K562 (cell line): ENCODE measurements around the gene METAP1D. TPM values are rescaled to one million over a fixed set of nuclear protein-coding genes. Genes with fewer than 3 reads are reported as not detected.
A peak's percentile ranks its signal among the peaks of the same experiment; 100 is the strongest.

Source experiments
- BRF2 ChIP-seq: IDR thresholded peaks from 3 replicates; pipeline ENCODE4 v1.6.1; 2011; ENCODE audit warnings: borderline replicate concordance, mild to moderate bottlenecking; ENCODE audit not compliant: insufficient read length, insufficient read depth
- CBX3 ChIP-seq, 2 experiments: IDR thresholded peaks; 1 replicate in 1 of 2; 2 replicates in 1 of 2; pipeline ENCODE4 v1.6.1; 2012; ENCODE audit warnings: inconsistent platforms in 2 of 2, low read length in 2 of 2, borderline replicate concordance in 1 of 2, control low read depth in 1 of 2
- CREB3L1 ChIP-seq: fragments of 450-650 bp; IDR thresholded peaks from 2 replicates; pipeline ENCODE4 v1.6.1; 2014; ENCODE audit warnings: low read depth, mild to moderate bottlenecking, moderate library complexity, borderline replicate concordance
- CTCF ChIP-seq, 3 experiments: IDR thresholded peaks in 2 of 3; conservative IDR thresholded peaks in 1 of 3; 2 replicates each; pipeline ENCODE4 v1.5.1; 2011 to 2012; ENCODE audit warnings: low read length in 3 of 3, mild to moderate bottlenecking in 3 of 3, control low read depth in 2 of 3, improper control_type of control experiment in 1 of 3, inconsistent platforms in 1 of 3, low read depth in 1 of 3, mixed read lengths in 1 of 3, moderate library complexity in 1 of 3; ENCODE audit not compliant: insufficient read depth in 2 of 3
- CXXC5 ChIP-seq: fragments of 250-450 bp; sonication (Bioruptor Pico); IDR thresholded peaks from 2 replicates; pipeline ENCODE4 v1.8.0; 2022; ENCODE audit warnings: inconsistent platforms, mild to moderate bottlenecking, moderate library complexity
- DMBX1 ChIP-seq: fragments of 250-450 bp; sonication (Bioruptor Pico); IDR thresholded peaks from 2 replicates; pipeline ENCODE4 v1.8.0; 2022; ENCODE audit warnings: inconsistent platforms, mild to moderate bottlenecking, moderate library complexity, borderline replicate concordance
- HDAC2 ChIP-seq: fragments of 450-650 bp; IDR thresholded peaks from 2 replicates; pipeline ENCODE4 v1.6.1; 2016; ENCODE audit warnings: mild to moderate bottlenecking
- MTA2 ChIP-seq: fragments of 450-650 bp; IDR thresholded peaks from 2 replicates; pipeline ENCODE4 v1.6.1; 2016; ENCODE audit warnings: low read depth
- PKNOX1 ChIP-seq: fragments of 450-650 bp; IDR thresholded peaks from 2 replicates; pipeline ENCODE4 v1.6.1; 2016
- RAD21 ChIP-seq, 2 experiments: fragments of 250-450 bp in 1 of 2; fragments of 450-650 bp in 1 of 2; sonication (Bioruptor Pico) in 1 of 2; formaldehyde crosslinking in 1 of 2; IDR thresholded peaks in 1 of 2; conservative IDR thresholded peaks in 1 of 2; 2 replicates each; pipeline versions ENCODE4 v1.4.0 to v1.8.0; 2020 to 2022; ENCODE audit warnings: mild to moderate bottlenecking in 2 of 2, moderate library complexity in 1 of 2
- RCOR1 ChIP-seq, 2 experiments: IDR thresholded peaks; 2 replicates each; pipeline ENCODE4 v1.6.1; 2012; ENCODE audit warnings: low read depth in 2 of 2, low read length in 2 of 2, borderline replicate concordance in 1 of 2, improper control_type of control experiment in 1 of 2
- RNF2 ChIP-seq: sonication (generic); IDR thresholded peaks from 2 replicates; pipeline ENCODE4 v1.6.1; 2016
- RNF219 ChIP-seq: fragments of 250-450 bp; sonication (Bioruptor Pico); IDR thresholded peaks from 2 replicates; pipeline ENCODE4 v1.5.0; 2022; ENCODE audit warnings: mild to moderate bottlenecking
- TEAD4 ChIP-seq, 2 experiments: sonication (generic) in 1 of 2; formaldehyde crosslinking in 1 of 2; IDR thresholded peaks; 2 replicates each; pipeline versions ENCODE4 v1.6.1 to v1.8.0; 2012 to 2022; ENCODE audit warnings: borderline replicate concordance in 1 of 2, inconsistent platforms in 1 of 2, low read length in 1 of 2, mild to moderate bottlenecking in 1 of 2, missing genetic modification reagents in 1 of 2
- ZNF12 ChIP-seq: sonication (generic); formaldehyde crosslinking; IDR thresholded peaks from 2 replicates; pipeline ENCODE4 v1.4.0; 2020; ENCODE audit warnings: mild to moderate bottlenecking, missing genetic modification reagents
- ZNF766 ChIP-seq: fragments of 200-800 bp; sonication (Bioruptor generic); conservative IDR thresholded peaks from 2 replicates; pipeline ENCODE4 v1.6.1; 2016; ENCODE audit warnings: missing genetic modification characterization, missing compliant biosample characterization
- ZSCAN32 ChIP-seq: fragments of 450-650 bp; formaldehyde crosslinking; IDR thresholded peaks from 2 replicates; pipeline ENCODE4 v1.4.0; 2020; ENCODE audit warnings: mild to moderate bottlenecking, moderate library complexity
- polyA plus RNA-seq, 8 experiments: library from polyadenylated mRNA; depleted of rRNA in 4 of 8; stranded (reverse) in 5 of 8; unstranded in 3 of 8; fragments of >200 nt; fragmentation: Nextera tagmentation in 2 of 8; fragmentation: Illumina TruSeq in 1 of 8; extraction: Ambion mirVana in 2 of 8; extraction: Trizol in 1 of 8; gene quantifications; 2 replicates each; pipeline versions ENCODE4 v1.2.1 to v1.2.3, GENCODE V29; 2011 to 2014; ENCODE audit warnings: inconsistent platforms in 1 of 8, missing spikeins in 1 of 8
- total RNA-seq, 7 experiments: library from RNA; depleted of rRNA in 6 of 7; stranded (reverse); fragments of >200 nt in 6 of 7; fragmentation: Illumina TruSeq in 2 of 7; extraction: Trizol in 2 of 7; gene quantifications; 2 replicates each; pipeline versions ENCODE4 v1.2.1 to v1.2.3, GENCODE V29; 2011 to 2021; ENCODE audit warnings: low replicate concordance in 1 of 7

METAP1D gene
- total and polyA plus RNA-seq, 9 of the 15 experiments (the other 6 are each of a cell fraction or from before 2014, with no cell fraction given), result 8.0 to 23.4 (median 15.7) TPM

GRCh38 chr2:172066394-172066886, 66.7 kb downstream of the METAP1D start (continued):
- no peak for TF ChIP-seq CBX3 (IDR thresholded peaks at IDR 0.05; ENCODE audit: borderline replicate concordance in 1 of 2, low read length in 2 of 2)
- peak in 1 of 2 experiments; percentile 55; a peak in 1 of 4 replicates for TF ChIP-seq RCOR1 (IDR thresholded peaks at IDR 0.05; ENCODE audit: borderline replicate concordance in 1 of 2, low read depth in 2 of 2, low read length in 2 of 2)
- TF ChIP-seq HDAC2, result peak; percentile 58; the same call in 1 of the 2 replicates
- peak; percentile 56; the same call in 1 of the 2 replicates for TF ChIP-seq RNF2
- TF ChIP-seq BRF2, result no peak
- no peak for TF ChIP-seq RNF219 (CRISPR knock-in tag)
- peak; percentile 55; the same call in 1 of the 2 replicates for TF ChIP-seq ZNF766
- TF ChIP-seq CTCF (IDR thresholded peaks at IDR 0.05 in 2 of 3, conservative IDR thresholded peaks at IDR 0.05 in 1 of 3; ENCODE audit: insufficient read depth in 2 of 3, low read depth in 1 of 3, low read length in 3 of 3), result peak in 1 of 3 experiments; percentile 6; a peak in 1 of 6 replicates
- peak; percentile 72 for TF ChIP-seq TEAD4 (IDR thresholded peaks at IDR 0.05; ENCODE audit: low read length)
- no peak for TF ChIP-seq TEAD4 (CRISPR knock-in tag; IDR thresholded peaks at IDR 0.05; ENCODE audit: borderline replicate concordance)
- TF ChIP-seq ZSCAN32 (CRISPR knock-in tag), result no peak
- peak in 1 of 2 experiments; percentile 59; a peak in 2 of 4 replicates for TF ChIP-seq RAD21 (CRISPR knock-in tag; conservative IDR thresholded peaks at IDR 0.05 in 1 of 2, IDR thresholded peaks at IDR 0.05 in 1 of 2)
- TF ChIP-seq ZNF12, result no peak
- no peak for TF ChIP-seq CREB3L1
- peak; percentile 51; the same call in 1 of the 2 replicates for TF ChIP-seq DMBX1 (CRISPR knock-in tag)
- TF ChIP-seq PKNOX1, result peak; percentile 73
- TF ChIP-seq CXXC5 (CRISPR knock-in tag), result peak; percentile 20; the same call in 1 of the 2 replicates
- TF ChIP-seq MTA2, result peak; percentile 43; the same call in 1 of the 2 replicates
